K562 (cell line): Measurements from ENCODE around the gene KTI12. TPM values are rescaled to one million over a fixed set of nuclear protein-coding genes. Genes with fewer than 3 reads are reported as not detected.

Source experiments
- AFF1 ChIP-seq, 2 experiments: fragments of 450-650 bp; IDR thresholded peaks; 2 replicates each; pipeline ENCODE4 v1.6.1; 2018; ENCODE audit warnings: mild to moderate bottlenecking in 2 of 2, low read depth in 1 of 2; ENCODE audit not compliant: partially characterized antibody in 2 of 2
- CXXC5 ChIP-seq: fragments of 250-450 bp; sonication (Bioruptor Pico); IDR thresholded peaks from 2 replicates; pipeline ENCODE4 v1.8.0; 2022; ENCODE audit warnings: inconsistent platforms, mild to moderate bottlenecking, moderate library complexity
- E2F4 ChIP-seq: sonication (generic); formaldehyde crosslinking; IDR thresholded peaks from 2 replicates; pipeline ENCODE4 v1.8.0; 2022; ENCODE audit warnings: mild to moderate bottlenecking, low read depth, missing genetic modification reagents
- EP400 ChIP-seq: fragments of 450-650 bp; IDR thresholded peaks from 2 replicates; pipeline ENCODE4 v1.6.1; 2017; ENCODE audit warnings: antibody characterized with exemption, mild to moderate bottlenecking, moderate library complexity
- EWSR1 ChIP-seq: fragments of 450-650 bp; IDR thresholded peaks from 2 replicates; pipeline ENCODE4 v1.6.1; 2018; ENCODE audit warnings: borderline replicate concordance, mild to moderate bottlenecking, low read depth, moderate library complexity; ENCODE audit not compliant: partially characterized antibody
- FOS ChIP-seq: IDR thresholded peaks from 3 replicates; pipeline ENCODE4 v1.6.1; 2011; ENCODE audit not compliant: insufficient read length; ENCODE audit errors: extremely low read depth
- HLTF ChIP-seq: fragments of 450-650 bp; IDR thresholded peaks from 2 replicates; pipeline ENCODE4 v1.6.1; 2016
- HMG20B ChIP-seq: fragments of 250-450 bp; sonication (Bioruptor Pico); IDR thresholded peaks from 2 replicates; pipeline ENCODE4 v1.5.0; 2021; ENCODE audit warnings: mild to moderate bottlenecking
- KLF6 ChIP-seq: fragments of 250-450 bp; sonication (Bioruptor Pico); IDR thresholded peaks from 2 replicates; pipeline ENCODE4 v1.4.0; 2020; ENCODE audit warnings: mild to moderate bottlenecking, moderate library complexity, borderline replicate concordance
- MAZ ChIP-seq, 2 experiments: fragments of 450-650 bp in 1 of 2; sonication (generic) in 1 of 2; formaldehyde crosslinking; IDR thresholded peaks in 1 of 2; conservative IDR thresholded peaks in 1 of 2; 2 replicates each; pipeline versions ENCODE4 v1.4.0 to v1.5.0; 2020; ENCODE audit warnings: mild to moderate bottlenecking in 1 of 2, missing genetic modification reagents in 1 of 2
- PHF8 ChIP-seq: fragments of 200-600 bp; sonication (generic); IDR thresholded peaks from 2 replicates; pipeline ENCODE4 v1.6.1; 2012; ENCODE audit warnings: mixed run types, mild to moderate bottlenecking, inconsistent platforms, low read length, moderate library complexity, borderline replicate concordance
- SMAD1 ChIP-seq: fragments of 150-350 bp; IDR thresholded peaks from 2 replicates; pipeline ENCODE4 v1.6.1; 2014; ENCODE audit warnings: low read length, low read depth; ENCODE audit not compliant: partially characterized antibody
- ZBTB1 ChIP-seq: sonication (generic); formaldehyde crosslinking; IDR thresholded peaks from 2 replicates; pipeline ENCODE4 v1.8.1; 2023; ENCODE audit warnings: missing genetic modification reagents, low read depth, mild to moderate bottlenecking, borderline replicate concordance
- ZNF175 ChIP-seq: fragments of 200-800 bp; sonication (Bioruptor generic); IDR thresholded peaks from 2 replicates; pipeline ENCODE4 v1.6.1; 2016; ENCODE audit warnings: low read depth, mild to moderate bottlenecking, missing genetic modification characterization, missing compliant biosample characterization
- ZNF79 ChIP-seq: fragments of 250-450 bp; sonication (Bioruptor Pico); IDR thresholded peaks from 2 replicates; pipeline ENCODE4 v1.4.0; 2020; ENCODE audit warnings: low read depth, mild to moderate bottlenecking, moderate library complexity
- polyA plus RNA-seq, 8 experiments: library from polyadenylated mRNA; depleted of rRNA in 4 of 8; stranded (reverse) in 5 of 8; unstranded in 3 of 8; fragments of >200 nt; fragmentation: Nextera tagmentation in 2 of 8; fragmentation: Illumina TruSeq in 1 of 8; extraction: Ambion mirVana in 2 of 8; extraction: Trizol in 1 of 8; gene quantifications; 2 replicates each; pipeline versions ENCODE4 v1.2.1 to v1.2.3, GENCODE V29; 2011 to 2014; ENCODE audit warnings: inconsistent platforms in 1 of 8, missing spikeins in 1 of 8
- total RNA-seq, 7 experiments: library from RNA; depleted of rRNA in 6 of 7; stranded (reverse); fragments of >200 nt in 6 of 7; fragmentation: Illumina TruSeq in 2 of 7; extraction: Trizol in 2 of 7; gene quantifications; 2 replicates each; pipeline versions ENCODE4 v1.2.1 to v1.2.3, GENCODE V29; 2011 to 2021; ENCODE audit warnings: low replicate concordance in 1 of 7
- TF ChIP-seq, protein P1 (sequence below), 2 experiments: IDR thresholded peaks; 2 replicates each; pipeline ENCODE4 v1.6.1; 2012; ENCODE audit warnings: improper control_type of control experiment in 2 of 2, low read depth in 2 of 2, low read length in 2 of 2, borderline replicate concordance in 1 of 2
- TF ChIP-seq, protein P2 (sequence below): fragments of 450-650 bp; conservative IDR thresholded peaks from 2 replicates; pipeline ENCODE4 v1.6.1; 2016; ENCODE audit warnings: missing genetic modification characterization, low read depth, mild to moderate bottlenecking, missing compliant biosample characterization, moderate library complexity

KTI12 gene
- total and polyA plus RNA-seq, 9 of the 15 experiments (the other 6 are each of a cell fraction or from before 2014, with no cell fraction given), result 3.1 to 22.8 (median 11.6) TPM

GRCh38 chr1:52056163-52056936, 22.7 kb upstream of the KTI12 start, which contains the start of gene BTF3L4 (continued):
- TF ChIP-seq E2F4 (CRISPR knock-in tag) (0 out of 2 replicates have a peak, but pooled peaks have one; percentile 11), HLTF (0 out of 2 replicates have a peak, but pooled peaks have one; percentile 18), MAZ (CRISPR knock-in tag; conservative IDR thresholded peaks at IDR 0.05 in 1 of 2, IDR thresholded peaks at IDR 0.05 in 1 of 2) (peak; percentile 87 to 93), ZNF175 (CRISPR knock-in tag) (no peak), FOS (no peak), PHF8 (peak; percentile 86), ZNF79 (CRISPR knock-in tag) (no peak), AFF1 (IDR thresholded peaks at IDR 0.05; ENCODE audit: low read depth in 1 of 2, partially characterized antibody in 2 of 2) (peak in 1 of 2 experiments; percentile 37), EP400 (peak; percentile 100), ZBTB1 (CRISPR knock-in tag) (peak; percentile 59; the same call in 1 of the 2 replicates), EWSR1 (no peak), CXXC5 (CRISPR knock-in tag) (peak; percentile 66), KLF6 (CRISPR knock-in tag) (no peak), HMG20B (no peak), SMAD1 (peak; percentile 22)
- TF ChIP-seq, protein P1, sequence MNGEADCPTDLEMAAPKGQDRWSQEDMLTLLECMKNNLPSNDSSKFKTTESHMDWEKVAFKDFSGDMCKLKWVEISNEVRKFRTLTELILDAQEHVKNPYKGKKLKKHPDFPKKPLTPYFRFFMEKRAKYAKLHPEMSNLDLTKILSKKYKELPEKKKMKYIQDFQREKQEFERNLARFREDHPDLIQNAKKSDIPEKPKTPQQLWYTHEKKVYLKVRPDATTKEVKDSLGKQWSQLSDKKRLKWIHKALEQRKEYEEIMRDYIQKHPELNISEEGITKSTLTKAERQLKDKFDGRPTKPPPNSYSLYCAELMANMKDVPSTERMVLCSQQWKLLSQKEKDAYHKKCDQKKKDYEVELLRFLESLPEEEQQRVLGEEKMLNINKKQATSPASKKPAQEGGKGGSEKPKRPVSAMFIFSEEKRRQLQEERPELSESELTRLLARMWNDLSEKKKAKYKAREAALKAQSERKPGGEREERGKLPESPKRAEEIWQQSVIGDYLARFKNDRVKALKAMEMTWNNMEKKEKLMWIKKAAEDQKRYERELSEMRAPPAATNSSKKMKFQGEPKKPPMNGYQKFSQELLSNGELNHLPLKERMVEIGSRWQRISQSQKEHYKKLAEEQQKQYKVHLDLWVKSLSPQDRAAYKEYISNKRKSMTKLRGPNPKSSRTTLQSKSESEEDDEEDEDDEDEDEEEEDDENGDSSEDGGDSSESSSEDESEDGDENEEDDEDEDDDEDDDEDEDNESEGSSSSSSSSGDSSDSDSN (IDR thresholded peaks at IDR 0.05; ENCODE audit: borderline replicate concordance in 1 of 2, low read depth in 2 of 2, low read length in 2 of 2), result 0 out of 4 replicates have a peak, but pooled peaks of 1 of the 2 experiments have one; percentile 43
- TF ChIP-seq, protein P2, sequence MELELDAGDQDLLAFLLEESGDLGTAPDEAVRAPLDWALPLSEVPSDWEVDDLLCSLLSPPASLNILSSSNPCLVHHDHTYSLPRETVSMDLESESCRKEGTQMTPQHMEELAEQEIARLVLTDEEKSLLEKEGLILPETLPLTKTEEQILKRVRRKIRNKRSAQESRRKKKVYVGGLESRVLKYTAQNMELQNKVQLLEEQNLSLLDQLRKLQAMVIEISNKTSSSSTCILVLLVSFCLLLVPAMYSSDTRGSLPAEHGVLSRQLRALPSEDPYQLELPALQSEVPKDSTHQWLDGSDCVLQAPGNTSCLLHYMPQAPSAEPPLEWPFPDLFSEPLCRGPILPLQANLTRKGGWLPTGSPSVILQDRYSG (tag), result no peak
